A673 (cell line): ENCODE data around the gene ADAMTS15.

Experiments
- EZH2 ChIP-seq: fragments of 200-600 bp; sonication (generic); IDR thresholded peaks from 2 replicates; pipeline ENCODE4 v1.6.1; 2017; ENCODE audit warnings: borderline replicate concordance, low read depth, mild to moderate bottlenecking, mixed read lengths, antibody characterized with exemption, low read length; ENCODE audit not compliant: poor library complexity, severe bottlenecking
- TF ChIP-seq, protein P1 (sequence below): fragments of 300-800, 200-600 bp; sonication (generic); conservative IDR thresholded peaks from 2 replicates; pipeline ENCODE4 v1.5.1; 2017; ENCODE audit warnings: low read depth, mild to moderate bottlenecking, antibody characterized with exemption, low read length, moderate library complexity, mixed read lengths

- TF ChIP-seq, protein P1, sequence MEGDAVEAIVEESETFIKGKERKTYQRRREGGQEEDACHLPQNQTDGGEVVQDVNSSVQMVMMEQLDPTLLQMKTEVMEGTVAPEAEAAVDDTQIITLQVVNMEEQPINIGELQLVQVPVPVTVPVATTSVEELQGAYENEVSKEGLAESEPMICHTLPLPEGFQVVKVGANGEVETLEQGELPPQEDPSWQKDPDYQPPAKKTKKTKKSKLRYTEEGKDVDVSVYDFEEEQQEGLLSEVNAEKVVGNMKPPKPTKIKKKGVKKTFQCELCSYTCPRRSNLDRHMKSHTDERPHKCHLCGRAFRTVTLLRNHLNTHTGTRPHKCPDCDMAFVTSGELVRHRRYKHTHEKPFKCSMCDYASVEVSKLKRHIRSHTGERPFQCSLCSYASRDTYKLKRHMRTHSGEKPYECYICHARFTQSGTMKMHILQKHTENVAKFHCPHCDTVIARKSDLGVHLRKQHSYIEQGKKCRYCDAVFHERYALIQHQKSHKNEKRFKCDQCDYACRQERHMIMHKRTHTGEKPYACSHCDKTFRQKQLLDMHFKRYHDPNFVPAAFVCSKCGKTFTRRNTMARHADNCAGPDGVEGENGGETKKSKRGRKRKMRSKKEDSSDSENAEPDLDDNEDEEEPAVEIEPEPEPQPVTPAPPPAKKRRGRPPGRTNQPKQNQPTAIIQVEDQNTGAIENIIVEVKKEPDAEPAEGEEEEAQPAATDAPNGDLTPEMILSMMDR: no peak
- TF ChIP-seq EZH2: no peak
Observed at GRCh38 chr11:130451231-130452019, 3.0 kb downstream of the ADAMTS15 start.
